ENCODE results near the gene ST6GALNAC1. TPM values are rescaled to one million over a fixed set of nuclear protein-coding genes. Genes with fewer than 3 reads are reported as not detected.

ST6GALNAC1 gene
- total and polyA plus RNA-seq, 4 donors, result 0.16 to 2.1 (median 0.21) TPM; not detected in 1

DNA sequence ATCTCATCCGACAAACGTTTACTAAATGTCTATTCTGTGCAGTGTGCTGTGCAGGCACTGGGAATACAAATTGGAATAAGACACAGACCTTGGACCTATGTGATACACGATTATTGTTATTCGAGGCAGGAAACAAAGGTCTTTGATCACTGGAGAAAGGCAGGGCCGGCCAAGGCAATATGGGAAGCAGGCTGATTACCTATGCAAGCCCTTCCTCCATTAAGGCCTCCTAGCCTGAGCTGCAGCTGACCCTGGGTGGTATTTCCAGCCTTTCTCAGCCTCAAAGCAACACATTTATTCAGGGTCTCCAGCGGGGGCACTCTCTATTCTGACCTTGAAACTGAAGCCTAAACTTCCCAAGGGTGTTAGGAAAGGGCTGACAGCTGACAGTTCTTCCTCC, 13.4 kb downstream of the ST6GALNAC1 start:
- H3K4me1 ChIP-seq (ENCODE audit: control insufficient read depth in 4 of 4, insufficient read depth in 4 of 4, low read length in 3 of 4), result no peaks in the 10 kb centered on the region
- DNase-seq (ENCODE audit: low spot score), result no peak
- no peak overlapping the region for H3K27ac ChIP-seq (ENCODE audit: low read depth in 1 of 2, low read length in 2 of 2)
- H3K27me3 ChIP-seq (ENCODE audit: control insufficient read depth in 4 of 4, insufficient read depth in 4 of 4, low read length in 3 of 4), result no peaks in the 10 kb centered on the region
- WGBS, result 76% methylated on average over 6 of the region's 6 CpGs
- no peaks in the 10 kb centered on the region for H3K9me3 ChIP-seq (ENCODE audit: control insufficient read depth in 4 of 4, low read length in 3 of 4)
- no peak overlapping the region for H3K9ac ChIP-seq (ENCODE audit: low read depth in 1 of 2, low read length in 2 of 2)
- no peaks in the 10 kb centered on the region for H3K36me3 ChIP-seq (ENCODE audit: control insufficient read depth in 4 of 4, insufficient read depth in 3 of 4, low read depth in 1 of 4, low read length in 3 of 4)
- H3K4me3 ChIP-seq (ENCODE audit: low read depth in 1 of 3, low read length in 3 of 3), result no peak overlapping the region
- TF ChIP-seq, protein P1, sequence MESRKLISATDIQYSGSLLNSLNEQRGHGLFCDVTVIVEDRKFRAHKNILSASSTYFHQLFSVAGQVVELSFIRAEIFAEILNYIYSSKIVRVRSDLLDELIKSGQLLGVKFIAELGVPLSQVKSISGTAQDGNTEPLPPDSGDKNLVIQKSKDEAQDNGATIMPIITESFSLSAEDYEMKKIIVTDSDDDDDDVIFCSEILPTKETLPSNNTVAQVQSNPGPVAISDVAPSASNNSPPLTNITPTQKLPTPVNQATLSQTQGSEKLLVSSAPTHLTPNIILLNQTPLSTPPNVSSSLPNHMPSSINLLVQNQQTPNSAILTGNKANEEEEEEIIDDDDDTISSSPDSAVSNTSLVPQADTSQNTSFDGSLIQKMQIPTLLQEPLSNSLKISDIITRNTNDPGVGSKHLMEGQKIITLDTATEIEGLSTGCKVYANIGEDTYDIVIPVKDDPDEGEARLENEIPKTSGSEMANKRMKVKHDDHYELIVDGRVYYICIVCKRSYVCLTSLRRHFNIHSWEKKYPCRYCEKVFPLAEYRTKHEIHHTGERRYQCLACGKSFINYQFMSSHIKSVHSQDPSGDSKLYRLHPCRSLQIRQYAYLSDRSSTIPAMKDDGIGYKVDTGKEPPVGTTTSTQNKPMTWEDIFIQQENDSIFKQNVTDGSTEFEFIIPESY (IDR thresholded peaks at IDR 0.05), result no peak

GRCh38 chr17:76627510-76627909, 16.0 kb downstream of the ST6GALNAC1 start:
- WGBS, result 92% methylated on average over 13 of the region's 13 CpGs
- no peaks in the 10 kb centered on the region for H3K36me3 ChIP-seq (ENCODE audit: control insufficient read depth in 4 of 4, insufficient read depth in 3 of 4, low read depth in 1 of 4, low read length in 3 of 4)
- TF ChIP-seq HNF4A (conservative IDR thresholded peaks at IDR 0.05), result no peak
- no peak for TF ChIP-seq SP1 (IDR thresholded peaks at IDR 0.05)
- TF ChIP-seq NR2F2 (IDR thresholded peaks at IDR 0.05), result no peak
- TF ChIP-seq, protein P2, sequence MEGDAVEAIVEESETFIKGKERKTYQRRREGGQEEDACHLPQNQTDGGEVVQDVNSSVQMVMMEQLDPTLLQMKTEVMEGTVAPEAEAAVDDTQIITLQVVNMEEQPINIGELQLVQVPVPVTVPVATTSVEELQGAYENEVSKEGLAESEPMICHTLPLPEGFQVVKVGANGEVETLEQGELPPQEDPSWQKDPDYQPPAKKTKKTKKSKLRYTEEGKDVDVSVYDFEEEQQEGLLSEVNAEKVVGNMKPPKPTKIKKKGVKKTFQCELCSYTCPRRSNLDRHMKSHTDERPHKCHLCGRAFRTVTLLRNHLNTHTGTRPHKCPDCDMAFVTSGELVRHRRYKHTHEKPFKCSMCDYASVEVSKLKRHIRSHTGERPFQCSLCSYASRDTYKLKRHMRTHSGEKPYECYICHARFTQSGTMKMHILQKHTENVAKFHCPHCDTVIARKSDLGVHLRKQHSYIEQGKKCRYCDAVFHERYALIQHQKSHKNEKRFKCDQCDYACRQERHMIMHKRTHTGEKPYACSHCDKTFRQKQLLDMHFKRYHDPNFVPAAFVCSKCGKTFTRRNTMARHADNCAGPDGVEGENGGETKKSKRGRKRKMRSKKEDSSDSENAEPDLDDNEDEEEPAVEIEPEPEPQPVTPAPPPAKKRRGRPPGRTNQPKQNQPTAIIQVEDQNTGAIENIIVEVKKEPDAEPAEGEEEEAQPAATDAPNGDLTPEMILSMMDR (IDR thresholded peaks at IDR 0.05; ENCODE audit: low read depth, low read length, missing input control), result no peak
- TF ChIP-seq YY1 (IDR thresholded peaks at IDR 0.05), result no peak
- no peak for TF ChIP-seq RAD21 (IDR thresholded peaks at IDR 0.05)
- TF ChIP-seq FOXA1 (IDR thresholded peaks at IDR 0.05), result no peak
- no peak for TF ChIP-seq GABPA (IDR thresholded peaks at IDR 0.05 in 1 of 2, conservative IDR thresholded peaks at IDR 0.05 in 1 of 2)
- no peak for TF ChIP-seq FOXA2 (IDR thresholded peaks at IDR 0.05)
- TF ChIP-seq, protein P3, sequence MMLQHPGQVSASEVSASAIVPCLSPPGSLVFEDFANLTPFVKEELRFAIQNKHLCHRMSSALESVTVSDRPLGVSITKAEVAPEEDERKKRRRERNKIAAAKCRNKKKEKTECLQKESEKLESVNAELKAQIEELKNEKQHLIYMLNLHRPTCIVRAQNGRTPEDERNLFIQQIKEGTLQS (IDR thresholded peaks at IDR 0.05), result no peak
- no peak for TF ChIP-seq MAX (IDR thresholded peaks at IDR 0.05)
- no peak for TF ChIP-seq TAF1 (conservative IDR thresholded peaks at IDR 0.05)
- TF ChIP-seq JUND (IDR thresholded peaks at IDR 0.05), result no peak
- TF ChIP-seq HNF4G (IDR thresholded peaks at IDR 0.05), result no peak
- TF ChIP-seq, protein P4, sequence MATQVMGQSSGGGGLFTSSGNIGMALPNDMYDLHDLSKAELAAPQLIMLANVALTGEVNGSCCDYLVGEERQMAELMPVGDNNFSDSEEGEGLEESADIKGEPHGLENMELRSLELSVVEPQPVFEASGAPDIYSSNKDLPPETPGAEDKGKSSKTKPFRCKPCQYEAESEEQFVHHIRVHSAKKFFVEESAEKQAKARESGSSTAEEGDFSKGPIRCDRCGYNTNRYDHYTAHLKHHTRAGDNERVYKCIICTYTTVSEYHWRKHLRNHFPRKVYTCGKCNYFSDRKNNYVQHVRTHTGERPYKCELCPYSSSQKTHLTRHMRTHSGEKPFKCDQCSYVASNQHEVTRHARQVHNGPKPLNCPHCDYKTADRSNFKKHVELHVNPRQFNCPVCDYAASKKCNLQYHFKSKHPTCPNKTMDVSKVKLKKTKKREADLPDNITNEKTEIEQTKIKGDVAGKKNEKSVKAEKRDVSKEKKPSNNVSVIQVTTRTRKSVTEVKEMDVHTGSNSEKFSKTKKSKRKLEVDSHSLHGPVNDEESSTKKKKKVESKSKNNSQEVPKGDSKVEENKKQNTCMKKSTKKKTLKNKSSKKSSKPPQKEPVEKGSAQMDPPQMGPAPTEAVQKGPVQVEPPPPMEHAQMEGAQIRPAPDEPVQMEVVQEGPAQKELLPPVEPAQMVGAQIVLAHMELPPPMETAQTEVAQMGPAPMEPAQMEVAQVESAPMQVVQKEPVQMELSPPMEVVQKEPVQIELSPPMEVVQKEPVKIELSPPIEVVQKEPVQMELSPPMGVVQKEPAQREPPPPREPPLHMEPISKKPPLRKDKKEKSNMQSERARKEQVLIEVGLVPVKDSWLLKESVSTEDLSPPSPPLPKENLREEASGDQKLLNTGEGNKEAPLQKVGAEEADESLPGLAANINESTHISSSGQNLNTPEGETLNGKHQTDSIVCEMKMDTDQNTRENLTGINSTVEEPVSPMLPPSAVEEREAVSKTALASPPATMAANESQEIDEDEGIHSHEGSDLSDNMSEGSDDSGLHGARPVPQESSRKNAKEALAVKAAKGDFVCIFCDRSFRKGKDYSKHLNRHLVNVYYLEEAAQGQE (IDR thresholded peaks at IDR 0.05), result no peak
- no peak for TF ChIP-seq EGR1 (IDR thresholded peaks at IDR 0.05; ENCODE audit: low read depth in 2 of 2)
- TF ChIP-seq, protein P1 (IDR thresholded peaks at IDR 0.05), result no peak
- no peak for TF ChIP-seq RXRA (IDR thresholded peaks at IDR 0.05)
- H3K9me3 ChIP-seq (ENCODE audit: control insufficient read depth in 4 of 4, low read length in 3 of 4), result no peaks in the 10 kb centered on the region
- no peak overlapping the region for H3K27ac ChIP-seq (ENCODE audit: low read depth in 1 of 2, low read length in 2 of 2)
- H3K4me3 ChIP-seq (ENCODE audit: low read depth in 1 of 3, low read length in 3 of 3), result no peak overlapping the region
- no peaks in the 10 kb centered on the region for H3K27me3 ChIP-seq (ENCODE audit: control insufficient read depth in 4 of 4, insufficient read depth in 4 of 4, low read length in 3 of 4)
- no peak overlapping the region for H3K9ac ChIP-seq (ENCODE audit: low read depth in 1 of 2, low read length in 2 of 2)
- peaks cover 0 to 3% (median 0%) of the 10 kb centered on the region in 4 donors for H3K4me1 ChIP-seq (ENCODE audit: control insufficient read depth in 4 of 4, insufficient read depth in 4 of 4, low read length in 3 of 4)
- DNase-seq (ENCODE audit: low spot score), result no peak
